ENCODE measurements around the gene COMMD6. TPM values are rescaled to one million over a fixed set of nuclear protein-coding genes. Genes with fewer than 3 reads are reported as not detected.

Gene COMMD6
- total and polyA plus RNA-seq, 2 donors (not counting 1 experiment from before 2014, with no cell fraction given): 78.0 to 153 TPM

- TF ChIP-seq, protein P1, sequence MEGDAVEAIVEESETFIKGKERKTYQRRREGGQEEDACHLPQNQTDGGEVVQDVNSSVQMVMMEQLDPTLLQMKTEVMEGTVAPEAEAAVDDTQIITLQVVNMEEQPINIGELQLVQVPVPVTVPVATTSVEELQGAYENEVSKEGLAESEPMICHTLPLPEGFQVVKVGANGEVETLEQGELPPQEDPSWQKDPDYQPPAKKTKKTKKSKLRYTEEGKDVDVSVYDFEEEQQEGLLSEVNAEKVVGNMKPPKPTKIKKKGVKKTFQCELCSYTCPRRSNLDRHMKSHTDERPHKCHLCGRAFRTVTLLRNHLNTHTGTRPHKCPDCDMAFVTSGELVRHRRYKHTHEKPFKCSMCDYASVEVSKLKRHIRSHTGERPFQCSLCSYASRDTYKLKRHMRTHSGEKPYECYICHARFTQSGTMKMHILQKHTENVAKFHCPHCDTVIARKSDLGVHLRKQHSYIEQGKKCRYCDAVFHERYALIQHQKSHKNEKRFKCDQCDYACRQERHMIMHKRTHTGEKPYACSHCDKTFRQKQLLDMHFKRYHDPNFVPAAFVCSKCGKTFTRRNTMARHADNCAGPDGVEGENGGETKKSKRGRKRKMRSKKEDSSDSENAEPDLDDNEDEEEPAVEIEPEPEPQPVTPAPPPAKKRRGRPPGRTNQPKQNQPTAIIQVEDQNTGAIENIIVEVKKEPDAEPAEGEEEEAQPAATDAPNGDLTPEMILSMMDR (IDR thresholded peaks at IDR 0.05): no peak
- TF ChIP-seq EZH2 (IDR thresholded peaks at IDR 0.05; ENCODE audit: borderline replicate concordance, insufficient read depth, low read depth, low read length, poor library complexity, severe bottlenecking): no peak
- H3K9me3 Mint-ChIP-seq (ENCODE audit: insufficient read depth): peaks cover 4% of the 10 kb centered on the region
- H2AFZ ChIP-seq (ENCODE audit: insufficient read depth, low read depth, low read length, poor library complexity, severe bottlenecking): no peak overlapping the region
- H3K4me2 ChIP-seq (replicated peaks; ENCODE audit: low read depth, low read length, poor library complexity, severe bottlenecking): no peak overlapping the region
- ChIA-PET POLR2A (no interaction called here), CTCF (no interaction called here)
- ATAC-seq (ENCODE audit: low read depth) (no peak), DNase-seq (no peak)
- intact Hi-C loops (cut with micrococcal nuclease): no loop called here
- H3K4me1 ChIP-seq (ENCODE audit: control insufficient read depth in 2 of 2, insufficient read depth in 2 of 2, low read length in 2 of 2): peaks cover 0 to 3% of the 10 kb centered on the region in 2 donors
- H3K79me2 ChIP-seq (ENCODE audit: control insufficient read depth, insufficient read depth, low read length): no peaks in the 10 kb centered on the region
- peaks cover 0 to 13% (median 2%) of the 10 kb centered on the region in 3 donors for H3K9me3 ChIP-seq (ENCODE audit: control extremely low read depth in 1 of 3, control insufficient read depth in 2 of 3, insufficient read depth in 1 of 3, low read length in 2 of 3)
- no peak overlapping the region for H3K9ac ChIP-seq (ENCODE audit: low read length)
- 97% methylated on average over 23 of the region's 30 CpGs for WGBS (ENCODE audit: insufficient coverage)
- H3K27ac ChIP-seq (ENCODE audit: low read length in 2 of 2): no peak overlapping the region
- peaks cover 7% of the 10 kb centered on the region for H3K4me1 Mint-ChIP-seq
- H3K27ac Mint-ChIP-seq: no peak overlapping the region
- H3K4me3 ChIP-seq (ENCODE audit: control extremely low read depth in 1 of 5, extremely low read depth in 1 of 5, insufficient read depth in 1 of 5, low read depth in 2 of 5, low read length in 4 of 5): no peak overlapping the region
- no peaks in the 10 kb centered on the region for H3K36me3 ChIP-seq (replicated peaks in 1 of 2; ENCODE audit: control extremely low read depth in 1 of 2, control insufficient read depth in 1 of 2, extremely low read depth in 1 of 2, insufficient read depth in 2 of 2, low read length in 1 of 2)
- H3K4me3 Mint-ChIP-seq: no peak overlapping the region
- H3K27me3 Mint-ChIP-seq: no peaks in the 10 kb centered on the region
- H3K27me3 ChIP-seq (replicated peaks in 1 of 4; ENCODE audit: control extremely low read depth in 1 of 4, control insufficient read depth in 3 of 4, insufficient read depth in 4 of 4, low read length in 3 of 4): no peaks in the 10 kb centered on the region
- no peaks in the 10 kb centered on the region for H4K20me1 ChIP-seq (ENCODE audit: control insufficient read depth, insufficient read depth, low read length, poor library complexity, severe bottlenecking)
These were observed 19.1 kb downstream of the COMMD6 start for GRCh38 chr13:75518439-75519088.

- intact Hi-C loops (cut with micrococcal nuclease): no loop called here
- Histone ChIP-seq H3K4me2 (replicated peaks; ENCODE audit: low read depth, low read length, poor library complexity, severe bottlenecking) (no peak overlapping the region), H2AFZ (ENCODE audit: insufficient read depth, low read depth, low read length, poor library complexity, severe bottlenecking) (no peak overlapping the region), H3K27ac (ENCODE audit: low read length in 2 of 2) (no peak overlapping the region), H3K27me3 (replicated peaks in 1 of 4; ENCODE audit: control extremely low read depth in 1 of 4, control insufficient read depth in 3 of 4, insufficient read depth in 4 of 4, low read length in 3 of 4) (no peaks in the 10 kb centered on the region), H3K36me3 (replicated peaks in 1 of 2; ENCODE audit: control extremely low read depth in 1 of 2, control insufficient read depth in 1 of 2, extremely low read depth in 1 of 2, insufficient read depth in 2 of 2, low read length in 1 of 2) (no peaks in the 10 kb centered on the region), H3K9me3 (ENCODE audit: control extremely low read depth in 1 of 3, control insufficient read depth in 2 of 3, insufficient read depth in 1 of 3, low read length in 2 of 3) (peaks cover 0 to 2% (median 0%) of the 10 kb centered on the region in 3 donors), H3K4me3 (ENCODE audit: control extremely low read depth in 1 of 5, extremely low read depth in 1 of 5, insufficient read depth in 1 of 5, low read depth in 2 of 5, low read length in 4 of 5) (no peak overlapping the region), H3K79me2 (ENCODE audit: control insufficient read depth, insufficient read depth, low read length) (no peaks in the 10 kb centered on the region), H3K9ac (ENCODE audit: low read length) (no peak overlapping the region), H3K4me1 (ENCODE audit: control insufficient read depth in 2 of 2, insufficient read depth in 2 of 2, low read length in 2 of 2) (peaks cover 16 to 24% of the 10 kb centered on the region in 2 donors), H4K20me1 (ENCODE audit: control insufficient read depth, insufficient read depth, low read length, poor library complexity, severe bottlenecking) (no peaks in the 10 kb centered on the region)
- no peak for DNase-seq
- no peak for ATAC-seq (ENCODE audit: low read depth)
- H3K4me1 Mint-ChIP-seq: peaks cover 17% of the 10 kb centered on the region
- ChIA-PET CTCF (no interaction called here), POLR2A (no interaction called here)
- no peak for TF ChIP-seq EZH2 (IDR thresholded peaks at IDR 0.05; ENCODE audit: borderline replicate concordance, insufficient read depth, low read depth, low read length, poor library complexity, severe bottlenecking)
- TF ChIP-seq, protein P1 (IDR thresholded peaks at IDR 0.05): no peak
- H3K4me3 Mint-ChIP-seq: no peak overlapping the region
- H3K27ac Mint-ChIP-seq: no peak overlapping the region
- WGBS (ENCODE audit: insufficient coverage): 100% methylated on average over 1 of the region's 3 CpGs
- no peaks in the 10 kb centered on the region for H3K27me3 Mint-ChIP-seq
- no peaks in the 10 kb centered on the region for H3K9me3 Mint-ChIP-seq (ENCODE audit: insufficient read depth)
These were observed 23.3 kb downstream of the COMMD6 start for GRCh38 chr13:75514080-75514995.

All from B cell (primary cell).